NCI-H2029 treated with DMSO at 0.1 percent for 48 hours (cell line): ENCODE results near the gene SRP68.
"Not testable (repeated sequence)": the region's sequence is repeated elsewhere in the genome, so short reads cannot be mapped to it uniquely, and the experiment has no call there.

Experiments used
- DNase-seq: peaks from one replicate; lab custom pipeline; 2025; lab: John Stamatoyannopoulos, UW

SRP68 gene

DNA sequence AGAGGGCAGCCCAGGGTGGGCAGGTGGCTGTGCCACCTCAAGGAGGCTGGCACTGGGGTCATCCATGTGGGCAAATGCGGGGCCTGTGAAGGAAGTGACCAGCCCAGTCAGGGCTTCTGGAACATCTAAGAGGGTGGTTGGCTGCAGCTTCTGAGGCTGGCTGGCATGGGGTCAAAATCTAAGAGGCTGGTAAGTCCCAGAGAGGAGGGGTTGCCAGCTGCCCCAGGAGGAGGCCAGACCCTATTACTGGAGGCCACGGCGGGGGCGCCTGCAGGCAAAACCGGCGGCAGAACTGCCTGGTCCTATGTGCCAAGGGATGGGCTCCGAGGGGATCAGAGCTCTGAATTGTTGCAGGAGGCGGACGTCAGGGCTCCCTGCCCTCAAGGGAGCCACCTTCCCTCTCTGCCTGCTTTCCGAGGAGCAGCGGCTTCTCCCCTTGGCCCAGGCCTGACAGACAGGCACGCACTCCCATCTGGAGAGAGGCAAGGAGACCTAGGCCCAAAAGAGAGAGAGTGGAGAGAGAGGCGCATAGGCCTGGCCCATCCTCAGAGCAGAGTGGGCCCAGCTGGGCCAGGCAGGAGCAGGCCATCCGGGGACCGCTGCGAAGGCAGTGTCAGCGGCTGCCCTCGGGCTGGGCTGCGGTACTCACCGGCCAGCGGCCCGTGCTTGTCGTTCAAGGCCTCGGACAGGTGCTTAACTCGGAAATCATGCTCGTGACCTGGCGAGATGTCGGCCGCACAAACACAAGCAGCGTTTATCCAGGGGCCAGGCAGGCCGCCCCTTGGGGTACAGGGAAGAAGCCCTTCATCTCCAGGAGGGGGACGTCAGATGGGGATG, 17.6 kb upstream of the SRP68 start:
- DNase-seq, result no peak

DNA sequence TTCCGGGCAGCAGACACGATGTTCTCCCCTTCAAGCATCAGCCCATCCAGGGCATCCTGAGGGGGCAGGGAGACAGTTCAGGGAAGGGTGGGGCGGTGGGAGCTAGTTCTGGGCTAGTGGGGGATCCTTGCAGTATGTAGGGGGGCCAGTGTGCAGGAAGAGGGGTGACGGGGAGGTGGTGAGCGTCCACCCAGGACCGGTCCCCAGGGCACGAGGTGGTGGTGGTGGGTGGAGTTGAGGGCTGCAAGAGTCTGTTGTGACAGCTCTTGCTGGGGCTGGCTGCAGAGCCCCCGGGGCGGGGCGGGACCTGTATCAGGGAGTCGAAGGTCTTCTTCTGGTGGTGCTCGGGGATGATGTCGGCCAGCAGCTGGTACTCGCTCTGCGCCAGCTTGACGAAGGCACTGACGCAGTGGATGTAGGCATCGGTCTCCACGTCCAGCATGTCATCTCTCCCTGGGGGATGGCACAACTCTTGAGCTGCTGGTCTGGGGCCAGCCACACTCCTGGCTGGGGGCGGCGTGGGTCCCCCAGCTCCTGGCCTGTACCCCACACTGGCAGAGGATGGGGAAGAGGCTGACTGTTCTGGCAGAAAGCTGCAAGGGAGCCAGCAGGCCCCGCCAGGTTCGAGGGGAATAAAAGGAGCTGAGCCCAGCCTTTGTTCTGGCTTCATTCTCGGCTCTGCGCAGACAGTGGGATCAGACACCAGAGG, 16.7 kb upstream of the SRP68 start:
- no peak for DNase-seq

DNA sequence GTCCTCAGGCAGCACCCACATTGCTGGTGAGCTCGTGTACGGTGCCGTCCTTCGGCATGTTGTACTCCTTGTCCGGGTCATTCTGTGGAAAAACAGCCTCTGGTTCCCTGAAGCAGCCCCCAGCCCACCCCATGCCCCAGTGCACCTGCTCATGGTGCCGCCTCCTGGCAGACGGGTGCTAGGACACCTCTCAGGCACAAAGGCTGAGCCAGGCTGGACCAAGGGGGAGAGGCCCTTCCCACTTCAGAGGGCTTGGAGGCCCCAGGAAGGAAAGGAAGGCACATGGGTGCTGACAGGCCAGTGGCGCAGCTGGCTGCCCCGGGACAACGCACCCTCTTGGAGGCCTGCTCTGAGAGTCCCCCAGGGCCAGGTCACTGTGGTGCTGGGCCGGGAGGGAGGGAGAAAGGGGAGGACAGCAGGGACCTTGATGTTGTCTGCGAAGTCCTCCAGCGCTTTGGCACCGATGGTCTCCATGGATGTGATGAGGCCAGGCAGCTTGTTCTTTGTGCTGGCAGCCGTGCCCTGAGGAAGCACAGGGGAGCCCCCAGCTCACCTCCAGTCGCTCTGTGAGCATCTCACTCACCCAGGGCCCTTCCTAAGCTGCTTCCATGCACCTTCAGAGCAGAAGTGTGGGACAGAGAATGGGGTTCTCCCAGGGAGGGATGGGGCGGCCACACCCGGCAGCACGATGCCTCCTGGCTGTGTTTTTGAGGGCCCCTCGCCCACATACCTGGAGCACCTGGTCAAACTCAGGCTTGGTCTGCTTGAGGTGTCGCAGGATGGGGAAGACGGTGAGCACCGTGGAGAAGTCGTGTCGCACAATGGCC, 15.9 kb upstream of the SRP68 start:
- DNase-seq, result no peak

DNA sequence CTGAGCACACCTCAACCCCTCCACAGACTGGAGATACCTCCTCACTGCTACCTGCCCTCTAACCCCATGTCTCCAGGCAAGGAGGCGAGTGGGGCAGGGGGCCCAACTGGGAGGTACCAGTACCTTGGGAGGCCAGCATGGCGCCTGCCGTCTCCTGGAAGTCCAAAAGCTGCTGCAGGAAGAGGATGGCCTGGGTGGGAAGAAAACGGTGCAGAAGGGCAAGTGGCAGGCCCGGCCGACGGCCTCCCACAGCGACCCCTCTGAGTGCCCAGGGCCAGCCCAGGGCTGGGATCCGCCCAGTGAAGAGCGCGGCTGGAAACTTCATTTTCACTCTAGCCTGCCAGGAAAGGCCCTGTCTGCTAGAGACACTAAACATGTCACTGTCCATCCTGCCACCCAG, 15.2 kb upstream of the SRP68 start:
- no peak for DNase-seq

DNA sequence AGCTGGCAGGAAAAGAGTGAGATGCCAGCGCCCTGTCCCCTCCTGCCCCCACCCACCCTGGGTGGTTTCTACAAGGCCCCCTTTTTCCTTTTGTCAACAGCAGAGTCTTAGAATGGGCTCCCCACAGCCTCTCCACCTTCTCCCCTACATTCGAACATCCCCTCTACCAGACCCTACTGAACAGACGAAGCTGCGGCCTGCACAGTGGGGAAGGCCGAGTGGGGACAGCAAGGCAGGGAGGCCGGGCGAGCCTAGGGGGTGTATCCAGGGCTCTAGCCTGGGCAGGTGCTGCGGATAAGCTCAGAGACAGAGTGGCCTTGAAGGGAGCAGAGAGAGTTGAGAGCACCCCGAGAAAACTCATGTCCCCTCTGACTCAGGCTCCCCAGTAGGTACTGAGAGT, 14.1 kb upstream of the SRP68 start:
- no peak for DNase-seq

DNA sequence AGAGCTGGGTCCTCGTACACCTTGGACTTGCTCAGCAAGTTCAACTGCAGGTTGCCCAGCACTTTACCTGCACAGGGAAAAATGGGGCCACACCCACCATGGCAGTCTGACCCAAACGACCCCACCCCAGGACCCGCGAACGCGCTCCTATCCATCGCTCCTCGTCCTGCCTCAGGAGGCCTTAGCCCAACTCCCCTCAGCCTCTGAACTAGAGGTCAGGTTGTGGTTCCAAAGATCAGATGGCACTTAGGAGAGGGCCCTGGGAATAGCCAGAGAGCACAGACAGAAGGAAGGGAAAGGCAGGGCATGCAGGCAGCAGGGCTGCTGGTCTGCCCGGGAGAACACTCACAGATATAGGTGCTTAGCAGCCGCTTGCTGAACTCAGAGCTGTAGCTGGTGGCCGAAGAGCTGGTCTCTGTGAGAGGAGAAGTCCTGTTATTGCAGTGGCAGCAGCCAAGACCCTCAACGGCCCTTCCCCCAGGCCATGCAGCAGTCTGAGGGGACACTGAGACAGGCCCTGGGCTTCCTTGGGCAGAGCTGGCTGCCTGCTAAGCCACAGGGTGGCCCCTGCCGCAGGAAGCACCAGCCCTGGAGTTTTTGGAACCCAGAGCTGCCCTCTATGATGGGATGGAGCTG, 13.5 kb upstream of the SRP68 start:
- DNase-seq, result no peak

DNA sequence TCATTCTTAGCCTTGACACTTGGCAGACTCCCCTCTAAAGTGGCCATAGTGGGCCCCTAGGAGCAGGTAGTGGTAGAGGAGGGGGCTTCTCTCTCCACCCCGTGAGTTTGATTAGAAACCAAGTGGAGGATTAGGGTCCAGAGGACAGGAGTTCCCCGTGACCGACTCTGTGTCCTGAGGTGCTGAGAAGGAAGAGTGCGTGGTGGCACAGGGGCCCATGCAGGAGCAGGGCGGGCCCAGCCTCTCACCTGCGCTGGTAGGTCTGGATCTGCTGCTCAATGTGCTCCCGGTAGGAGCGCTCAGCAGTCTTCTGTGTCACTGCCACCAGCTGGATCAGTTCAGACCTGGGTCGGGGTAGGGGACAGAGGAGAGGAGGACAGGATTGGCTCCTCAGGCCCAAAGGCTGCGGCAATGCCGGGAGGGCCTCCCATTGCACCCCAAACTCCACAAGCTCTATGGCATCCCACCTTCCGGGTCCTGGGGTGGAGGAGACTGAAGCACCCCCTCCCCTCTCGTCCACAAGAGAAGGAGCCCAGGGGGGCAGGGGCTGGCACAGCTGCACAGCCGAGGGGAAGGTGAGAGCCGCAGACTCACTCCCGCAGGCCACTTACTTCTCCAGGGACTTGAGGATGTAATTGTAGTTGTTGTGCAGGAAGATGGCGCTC, 12.9 kb upstream of the SRP68 start:
- no peak for DNase-seq

DNA sequence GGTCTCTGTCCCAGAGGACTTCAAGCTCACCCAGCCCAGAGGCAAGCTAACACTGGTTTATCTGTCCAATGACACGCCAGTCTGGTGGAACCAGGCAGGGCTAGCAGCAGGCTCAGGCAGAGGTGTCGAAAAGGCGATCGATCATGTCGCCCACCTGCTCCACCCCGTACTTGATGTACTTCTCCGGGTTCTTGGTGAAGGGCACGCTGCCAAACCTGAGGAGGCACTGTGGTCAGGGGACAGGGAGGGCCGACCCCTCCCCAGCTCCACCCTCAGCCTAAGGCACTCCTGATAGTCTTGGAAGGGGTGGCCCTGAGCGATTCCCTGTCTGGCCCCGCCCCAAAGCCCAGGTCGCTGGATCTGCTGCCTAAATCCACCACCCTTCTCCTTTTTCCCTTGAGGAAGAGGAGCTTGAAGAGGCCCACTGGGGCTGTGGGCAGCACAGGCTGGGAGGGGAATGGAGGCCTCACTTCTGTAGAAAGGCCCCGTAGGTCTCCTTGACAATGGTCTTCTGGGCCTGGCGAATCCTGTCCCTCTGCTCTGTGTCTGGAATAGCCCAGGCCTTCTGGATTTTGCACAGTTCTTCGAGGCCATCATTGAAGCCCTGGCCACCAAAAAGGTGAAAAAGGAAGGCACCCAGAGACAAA, 11.3 kb upstream of the SRP68 start:
- DNase-seq, result no peak

DNA sequence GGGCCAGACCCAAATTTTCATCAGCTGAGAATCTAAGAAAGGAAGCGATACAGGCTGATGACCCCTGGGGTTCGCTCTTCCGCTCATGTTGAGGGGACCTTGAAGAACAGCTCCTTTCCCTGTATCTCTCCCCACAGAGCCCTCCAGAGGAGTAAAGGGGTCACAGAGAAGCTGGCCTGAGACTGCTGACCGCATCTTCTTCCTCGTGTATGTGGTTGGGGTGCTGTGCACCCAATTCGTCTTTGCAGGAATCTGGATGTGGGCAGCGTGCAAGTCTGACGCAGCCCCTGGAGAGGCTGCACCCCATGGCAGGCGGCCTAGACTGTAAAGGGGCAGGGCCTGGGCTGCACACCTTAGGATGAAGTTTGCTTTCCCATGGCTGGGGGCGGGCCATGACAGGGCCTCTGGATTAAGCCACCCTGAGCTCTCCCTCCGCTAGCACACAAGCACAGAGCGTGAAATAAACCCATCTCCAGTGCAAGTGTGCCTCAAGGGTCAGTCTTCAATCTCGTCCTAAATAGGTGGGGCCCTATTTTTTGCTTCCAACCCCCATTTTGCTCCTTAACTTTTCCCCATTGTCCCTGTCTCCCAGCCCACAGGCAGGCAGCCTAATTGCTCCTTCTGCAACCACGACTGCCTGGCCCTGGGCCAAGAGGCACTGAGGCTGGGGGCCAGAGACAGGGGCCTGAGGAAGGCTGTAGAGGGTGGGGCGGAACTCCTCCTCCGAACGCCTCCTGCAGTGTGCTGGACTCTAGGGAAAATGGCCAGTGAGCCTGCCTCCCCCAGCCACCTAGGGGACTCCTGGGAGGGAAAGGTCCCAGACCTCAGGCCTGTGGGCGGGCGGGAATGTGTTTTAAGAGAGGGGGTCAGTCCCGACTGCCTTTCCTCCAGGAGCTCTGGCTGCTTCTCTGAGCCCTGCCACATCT, 10.3 kb upstream of the SRP68 start:
- DNase-seq, result no peak

DNA sequence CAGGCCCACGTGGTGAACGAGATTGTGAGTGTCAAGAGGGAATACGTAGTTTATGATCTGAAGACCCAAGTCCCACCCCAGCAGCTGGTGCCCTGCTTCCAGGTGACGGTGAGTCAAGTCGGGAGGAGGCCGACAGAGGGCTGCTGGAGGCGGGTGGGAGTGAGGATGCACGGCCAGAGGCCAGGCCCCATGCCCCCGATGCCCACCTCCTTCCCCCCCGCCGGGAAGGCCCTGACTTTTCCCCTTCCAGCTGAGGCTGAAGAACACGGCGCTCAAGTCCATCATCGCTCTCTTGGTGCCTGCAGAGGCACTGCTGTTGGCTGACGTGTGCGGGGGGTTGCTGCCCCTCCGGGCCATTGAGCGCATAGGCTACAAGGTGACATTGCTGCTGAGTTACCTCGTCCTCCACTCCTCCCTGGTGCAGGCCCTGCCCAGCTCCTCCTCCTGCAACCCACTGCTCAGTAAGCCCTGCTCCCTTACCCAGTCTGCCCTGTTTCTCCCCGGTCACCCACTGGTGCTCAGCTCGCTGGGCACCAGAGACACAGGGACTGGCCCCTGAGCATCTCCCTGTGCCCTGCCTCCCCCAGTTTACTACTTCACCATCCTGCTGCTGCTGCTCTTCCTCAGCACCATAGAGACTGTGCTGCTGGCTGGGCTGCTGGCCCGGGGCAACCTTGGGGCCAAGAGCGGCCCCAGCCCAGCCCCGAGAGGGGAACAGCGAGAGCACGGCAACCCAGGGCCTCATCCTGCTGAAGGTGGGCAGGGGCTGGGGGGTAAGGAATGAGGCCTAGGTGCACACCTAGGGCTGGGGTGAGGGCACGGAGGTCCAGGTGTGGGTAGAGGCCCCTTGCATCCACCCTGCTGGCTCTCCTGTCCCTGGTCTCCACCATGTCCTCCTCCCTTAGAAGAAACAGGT, 9.2 kb upstream of the SRP68 start:
- DNase-seq, result no peak

DNA sequence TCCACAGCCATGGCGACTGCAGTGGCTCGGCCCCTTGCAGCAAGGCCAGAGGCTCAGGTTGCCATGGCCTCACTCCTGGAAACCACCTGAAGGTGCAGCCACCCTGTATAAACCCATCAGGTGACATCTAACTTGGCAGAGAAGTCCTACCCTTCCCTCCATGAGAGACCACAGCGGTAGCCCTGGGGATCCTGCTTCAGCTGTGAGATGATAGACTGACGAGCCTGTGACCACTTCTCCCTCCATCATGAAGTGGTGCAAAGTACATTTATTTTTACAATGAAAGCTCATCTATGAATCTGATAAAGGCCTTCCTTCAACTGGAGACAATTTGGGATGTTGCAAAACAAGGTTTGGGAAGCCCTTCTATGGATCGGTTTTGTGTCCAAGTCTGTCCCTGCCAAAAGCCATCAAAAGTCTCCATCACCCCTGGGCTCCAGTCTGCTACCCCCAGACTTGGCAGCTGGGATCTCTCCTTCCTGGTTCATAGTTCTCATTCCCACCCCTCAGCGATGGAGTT, 8.5 kb upstream of the SRP68 start:
- DNase-seq, result no peak

DNA sequence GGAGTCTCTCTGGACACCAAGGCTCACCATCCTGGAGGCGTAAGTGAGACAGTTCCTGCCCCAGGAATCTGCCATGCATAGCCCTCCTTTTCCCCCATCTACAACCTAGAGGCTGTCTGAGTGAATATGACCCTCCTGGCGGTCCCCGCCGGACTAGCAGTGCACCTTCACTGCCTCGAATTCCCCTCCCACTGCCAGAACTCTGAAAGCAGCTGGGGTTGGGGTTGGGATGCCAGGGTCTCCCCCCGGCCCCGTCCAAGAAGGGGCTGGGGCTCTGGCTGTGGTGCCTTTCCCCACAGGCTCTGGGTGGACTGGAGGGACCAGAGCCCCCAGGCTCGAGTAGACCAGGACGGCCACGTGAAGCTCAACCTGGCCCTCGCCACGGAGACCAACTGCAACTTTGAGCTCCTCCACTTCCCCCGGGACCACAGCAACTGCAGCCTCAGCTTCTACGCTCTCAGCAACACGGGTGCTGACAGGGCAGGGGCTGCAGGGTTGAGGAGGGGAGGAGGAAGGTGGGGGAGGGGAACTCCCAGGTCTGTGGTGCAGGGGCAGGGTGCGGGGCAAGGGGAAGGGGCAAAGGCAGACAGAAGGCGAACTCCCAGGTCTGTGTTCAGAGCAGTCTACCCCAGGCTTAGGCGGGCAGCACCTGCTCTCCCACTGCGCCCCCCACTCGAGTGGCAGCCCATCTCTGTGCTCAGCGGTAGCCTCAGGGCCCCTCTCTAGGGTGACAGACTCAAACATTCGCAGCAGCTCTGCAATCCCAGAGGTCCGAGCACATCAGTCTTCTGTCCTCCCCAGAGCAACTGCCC, 7.8 kb upstream of the SRP68 start:
- DNase-seq, result no peak

DNA sequence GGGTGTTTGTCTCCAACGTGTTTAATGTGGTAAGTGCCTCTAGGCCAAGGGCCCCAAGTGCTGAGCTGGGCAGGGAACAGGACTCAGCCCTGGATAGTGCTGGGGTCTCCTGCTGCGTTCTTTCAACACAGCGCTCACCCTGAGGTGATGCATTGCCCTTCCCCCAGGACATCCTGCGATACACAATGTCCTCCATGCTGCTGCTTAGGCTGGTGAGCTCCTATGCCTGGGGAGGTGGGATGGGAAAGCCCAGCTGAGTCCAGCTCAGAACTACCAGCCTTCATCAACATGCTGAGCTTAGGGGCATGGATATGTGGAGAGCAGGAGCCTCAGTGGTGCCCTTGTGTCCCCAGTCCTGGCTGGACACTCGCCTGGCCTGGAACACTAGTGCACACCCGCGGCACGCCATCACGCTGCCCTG, 7.2 kb upstream of the SRP68 start:
- DNase-seq, result no peak

DNA sequence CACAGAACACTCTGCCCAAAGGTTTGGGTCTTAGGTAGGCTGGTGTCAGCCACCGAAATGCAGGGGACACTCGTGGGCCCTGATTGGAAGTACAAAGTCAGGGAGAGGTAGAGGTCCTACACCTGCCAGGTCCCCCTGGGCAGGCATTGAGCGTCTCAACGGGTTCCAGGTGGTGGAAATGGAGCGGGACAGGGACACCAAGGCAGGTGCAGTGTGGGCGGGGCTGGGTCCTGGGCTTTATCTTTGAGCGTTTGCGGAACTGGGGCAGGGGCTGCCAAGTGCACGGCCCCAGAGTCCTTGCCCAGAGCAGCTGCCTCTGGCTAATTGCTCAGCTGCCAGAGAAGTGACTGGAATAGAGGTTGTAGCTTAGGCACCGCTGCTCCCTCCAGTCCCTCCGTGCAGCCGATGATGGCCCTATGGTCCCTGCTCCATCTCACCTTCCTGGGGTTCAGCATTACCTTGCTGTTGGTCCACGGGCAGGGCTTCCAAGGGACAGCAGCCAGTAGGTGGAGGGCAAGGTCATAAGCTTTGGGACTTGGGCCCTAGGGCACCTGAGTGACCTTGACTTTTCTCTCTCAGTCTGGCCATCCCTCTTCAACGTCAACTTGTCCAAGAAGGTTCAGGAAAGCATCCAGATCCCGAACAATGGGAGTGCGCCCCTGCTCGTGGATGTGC, 6.7 kb upstream of the SRP68 start, which contains the start of gene ZACN:
Gene ZACN, plus strand, starts transcription at position 323 of the 675 bp plus-strand sequence. Its CDS starts 83 bp downstream, at position 406.
- DNase-seq, result no peak

DNA sequence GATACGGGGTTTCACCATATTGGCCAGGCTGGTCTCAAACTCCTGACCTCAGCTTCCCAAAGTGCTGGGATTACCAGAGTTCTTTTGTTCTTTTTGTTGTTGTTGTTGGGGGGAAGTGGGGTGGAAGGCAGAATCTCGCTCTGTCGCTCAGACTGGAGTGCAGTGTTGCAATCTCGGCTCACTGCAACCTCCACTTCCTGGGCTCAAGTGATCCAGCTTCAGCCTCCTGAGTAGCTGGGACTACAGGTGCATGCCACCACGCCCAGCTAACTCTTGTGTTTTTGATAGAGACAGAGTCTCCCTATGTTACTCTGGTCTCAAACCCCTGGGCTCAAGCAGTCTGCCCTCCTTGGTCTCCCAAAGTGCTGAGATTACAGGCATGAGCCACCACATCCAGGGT, 6.1 kb upstream of the SRP68 start:
- not testable (repeated sequence) for DNase-seq

DNA sequence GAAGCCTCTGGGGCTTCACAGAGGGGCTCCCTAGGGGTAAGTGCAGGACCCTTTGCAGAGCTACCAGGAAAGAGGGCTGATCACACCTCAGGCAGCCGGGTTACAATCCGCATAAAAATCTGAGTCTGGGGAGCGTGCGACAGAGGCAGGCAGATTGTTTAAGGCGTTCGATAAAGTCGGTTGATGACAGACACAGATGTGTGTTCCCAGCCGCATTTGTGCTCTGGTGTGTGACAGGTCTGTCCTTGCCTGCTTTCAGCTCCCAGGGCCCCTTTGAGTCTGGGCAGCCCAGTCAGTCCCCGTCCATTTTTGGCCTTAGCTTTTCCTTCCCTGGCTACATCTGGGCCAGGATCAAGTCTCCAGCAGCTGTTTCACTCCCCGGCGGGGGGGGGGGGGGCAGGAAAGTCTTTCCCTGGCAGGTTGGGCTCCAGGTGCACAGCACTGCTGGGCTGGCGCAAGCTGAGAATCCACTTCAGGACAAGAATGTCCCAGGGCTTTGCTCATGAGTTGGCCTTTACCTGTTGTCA, 5.3 kb upstream of the SRP68 start:
- DNase-seq, result no peak
